A549 treated with RU486 at 1 μM for 4 hours (cell line): Measurements from ENCODE around the gene WASHC3. TPM values are rescaled to one million over a fixed set of nuclear protein-coding genes. Genes with fewer than 3 reads are reported as not detected.

Experiments used
- total RNA-seq: library from RNA; stranded (reverse); fragments of 200-300 nt; extraction: Qiagen RNA extraction; gene quantifications from 5 replicates; pipeline ENCODE4 v1.2.3, GENCODE V29; 2022; ENCODE audit warnings: low read depth

WASHC3 gene, protein sequence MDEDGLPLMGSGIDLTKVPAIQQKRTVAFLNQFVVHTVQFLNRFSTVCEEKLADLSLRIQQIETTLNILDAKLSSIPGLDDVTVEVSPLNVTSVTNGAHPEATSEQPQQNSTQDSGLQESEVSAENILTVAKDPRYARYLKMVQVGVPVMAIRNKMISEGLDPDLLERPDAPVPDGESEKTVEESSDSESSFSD
- 27.7 to 33.5 TPM (median 31.5 TPM) in 5 replicates for total RNA-seq

GRCh38 chr12:102061560-102062418 is at the start of gene WASHC3:
TSS of gene WASHC3 (minus strand) at chr12:102061991. CDS start at chr12:102061962, 29 bp downstream.

Other genes starting within 250 kb of the WASHC3 start
- gene GNPTAB, start 231.0 kb downstream of the WASHC3 start, total RNA-seq: 7.6 to 15.0 TPM (median 14.0 TPM) in 5 replicates
- 19.2 to 26.6 TPM (median 23.3 TPM) in 5 replicates for gene DRAM1, start 184.4 kb downstream of the WASHC3 start, total RNA-seq
- gene NUP37, start 58.1 kb upstream of the WASHC3 start, total RNA-seq: 60.9 to 77.8 TPM (median 67.1 TPM) in 5 replicates
- gene PARPBP, start 58.2 kb upstream of the WASHC3 start, total RNA-seq: 10.9 to 27.6 TPM (median 25.2 TPM) in 5 replicates
- gene PMCH, start 135.8 kb upstream of the WASHC3 start, total RNA-seq: not detected in 5 replicates